HG02798 (cell line): ENCODE data around the gene WRNIP1.
"Not testable (repeated sequence)": the region's sequence is repeated elsewhere in the genome, so short reads cannot be mapped to it uniquely, and the experiment has no call there.

Experiments used
- ATAC-seq: cut with Tn5 transposase; IDR thresholded peaks from one replicate; pipeline ENCODE4 v1.9.1; 2021; ENCODE audit warnings: mild to moderate bottlenecking; ENCODE audit not compliant: unreplicated experiment, poor library complexity

WRNIP1 gene

DNA sequence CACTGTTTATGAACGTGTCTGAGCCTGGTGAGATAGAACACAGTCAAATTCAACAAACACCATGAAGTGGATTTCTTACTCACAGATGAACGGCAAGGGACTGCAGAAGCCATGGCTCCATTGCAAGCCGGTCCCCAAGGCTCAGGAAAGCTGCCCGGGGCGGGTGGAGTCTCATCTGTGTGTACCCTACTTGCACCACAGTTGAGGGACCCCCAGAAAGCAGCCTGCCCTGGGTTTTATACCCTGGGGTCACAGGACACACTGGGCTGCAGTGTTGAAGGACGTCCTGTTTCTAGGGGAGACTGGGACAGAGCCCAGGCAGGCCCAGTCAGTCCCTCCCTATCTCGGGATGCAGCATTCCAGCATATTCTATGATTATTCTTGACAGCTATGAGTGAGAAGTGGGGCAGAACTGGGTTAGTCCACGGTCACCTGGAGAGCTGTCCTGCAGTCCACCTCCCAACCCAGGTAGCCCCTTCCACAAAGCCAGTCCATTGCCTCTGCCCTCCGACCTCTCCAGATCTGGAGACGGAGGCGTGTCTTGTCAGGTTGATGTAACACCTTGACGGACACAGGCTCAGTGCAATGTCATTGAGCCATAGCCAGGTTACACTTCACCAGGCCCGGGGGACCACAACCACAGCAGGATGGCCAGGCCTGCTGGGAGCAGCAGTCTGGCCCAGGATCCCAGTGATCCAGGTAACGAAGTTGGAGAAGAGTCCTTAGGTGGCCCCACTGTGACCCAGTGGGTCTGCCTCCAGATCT lies 35.5 kb downstream of the WRNIP1 start:
- no peak for ATAC-seq

DNA sequence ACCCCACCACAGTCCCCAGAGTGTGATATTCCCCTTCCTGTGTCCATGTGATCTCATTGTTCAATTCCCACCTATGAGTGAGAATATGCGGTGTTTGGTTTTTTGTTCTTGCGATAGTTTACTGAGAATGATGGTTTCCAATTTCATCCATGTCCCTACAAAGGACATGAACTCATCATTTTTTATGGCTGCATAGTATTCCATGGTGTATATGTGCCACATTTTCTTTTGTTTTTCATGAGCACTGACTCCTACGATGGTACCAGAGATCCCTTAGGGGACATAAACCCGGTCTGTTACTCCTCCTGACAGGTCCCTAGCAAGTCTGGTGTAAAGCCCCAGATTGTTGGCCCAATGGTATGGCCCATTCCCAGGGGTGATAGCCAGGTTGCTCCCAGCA lies 36.5 kb downstream of the WRNIP1 start:
- ATAC-seq, result not testable (repeated sequence)

DNA sequence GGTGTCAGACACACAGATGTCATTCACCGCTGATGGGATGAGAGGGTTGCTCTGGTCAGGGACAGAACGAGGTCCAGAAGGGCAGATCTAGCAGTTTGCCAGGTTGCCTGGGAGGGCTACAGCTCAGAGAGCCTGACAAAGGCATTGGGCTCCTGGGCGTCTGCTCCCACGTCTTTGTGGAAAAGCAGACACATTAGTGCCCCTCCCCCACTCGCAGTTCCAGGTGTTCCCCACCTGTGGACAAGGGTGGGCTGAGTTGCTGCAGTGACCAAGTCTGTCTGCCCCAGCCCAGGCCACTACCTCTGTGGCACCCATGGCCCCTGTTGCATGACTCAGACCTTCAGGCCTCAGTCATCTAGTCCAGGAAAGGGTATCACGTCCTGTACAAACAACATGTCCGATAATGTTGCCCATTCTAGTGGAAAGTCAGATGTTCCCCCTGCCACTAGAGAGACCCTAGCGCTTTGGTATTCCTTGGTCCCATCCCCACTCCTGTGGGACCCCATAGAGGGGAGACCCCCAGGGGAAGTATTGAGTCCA lies 37.4 kb downstream of the WRNIP1 start:
- no peak for ATAC-seq

DNA sequence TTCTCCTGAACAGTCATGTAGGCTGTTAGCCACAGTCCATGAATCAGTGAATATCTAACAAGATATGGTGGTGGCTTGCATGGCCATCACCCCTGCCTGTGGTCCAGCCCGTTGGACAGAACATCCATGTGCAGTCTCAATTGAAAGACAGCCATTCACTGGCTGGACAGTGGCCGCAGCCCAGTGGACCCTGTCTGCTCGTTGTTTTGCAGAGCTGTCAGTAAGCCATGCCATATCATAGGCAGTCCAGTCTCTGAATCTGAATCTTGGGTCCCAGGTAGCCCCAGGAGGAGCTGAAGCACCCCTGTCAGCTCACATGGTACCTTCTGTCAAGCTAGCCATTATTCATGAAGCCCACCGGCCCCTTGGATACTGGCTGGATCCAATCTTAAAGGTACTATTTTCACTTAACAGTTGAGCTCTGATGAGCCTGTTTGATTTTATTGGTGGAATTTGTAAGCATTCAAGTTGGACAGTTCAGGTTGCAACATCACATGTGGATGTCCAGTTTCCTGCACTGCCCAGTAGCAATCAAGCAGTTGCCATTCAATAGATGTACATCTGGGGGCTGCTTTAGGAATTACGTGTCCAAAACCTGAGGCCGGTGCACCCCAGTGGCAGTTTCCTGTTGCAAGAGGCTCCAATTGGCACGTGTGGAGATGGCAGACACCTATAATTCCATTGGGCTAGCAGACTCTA lies 38.7 kb downstream of the WRNIP1 start:
- ATAC-seq, result no peak

DNA sequence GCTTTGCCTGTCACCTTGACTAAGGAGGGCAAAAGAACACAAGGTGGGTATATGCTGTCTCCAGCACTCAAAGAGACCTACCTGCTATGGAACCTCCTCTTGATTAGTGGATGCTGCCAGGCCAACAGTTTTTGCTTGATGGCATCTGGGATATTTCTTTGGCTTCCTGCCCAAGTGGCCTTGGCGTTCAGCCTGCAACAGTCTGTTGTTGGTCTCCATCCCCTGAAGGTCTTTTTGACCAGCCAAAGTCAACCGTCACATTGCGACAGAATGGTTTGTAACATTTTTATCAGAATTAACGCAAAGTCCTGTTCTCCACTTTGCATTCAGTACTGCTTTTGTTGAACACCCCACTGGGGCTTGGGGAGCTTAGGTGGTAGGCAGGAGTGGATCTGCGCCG lies 39.3 kb downstream of the WRNIP1 start:
- ATAC-seq, result no peak

DNA sequence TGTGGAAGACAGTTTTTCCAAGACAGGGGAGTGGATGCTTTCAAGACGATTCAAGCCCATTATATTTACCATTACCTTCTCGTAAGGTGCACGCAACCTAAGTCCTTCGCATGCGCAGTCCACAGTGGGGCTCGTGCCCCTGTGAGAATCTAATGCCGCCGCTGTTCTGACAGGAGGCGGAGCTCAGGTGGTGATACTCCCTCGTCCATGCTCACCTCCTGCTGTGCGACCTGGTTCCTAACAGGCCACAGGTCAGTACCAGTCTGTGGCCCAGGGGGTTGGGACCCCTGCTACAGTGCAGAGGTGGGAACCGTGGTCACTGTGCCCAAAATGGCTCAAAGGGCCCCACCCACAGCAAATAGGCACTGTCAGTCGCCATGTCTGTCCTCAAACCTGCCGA lies 39.8 kb downstream of the WRNIP1 start:
- ATAC-seq, result no peak

DNA sequence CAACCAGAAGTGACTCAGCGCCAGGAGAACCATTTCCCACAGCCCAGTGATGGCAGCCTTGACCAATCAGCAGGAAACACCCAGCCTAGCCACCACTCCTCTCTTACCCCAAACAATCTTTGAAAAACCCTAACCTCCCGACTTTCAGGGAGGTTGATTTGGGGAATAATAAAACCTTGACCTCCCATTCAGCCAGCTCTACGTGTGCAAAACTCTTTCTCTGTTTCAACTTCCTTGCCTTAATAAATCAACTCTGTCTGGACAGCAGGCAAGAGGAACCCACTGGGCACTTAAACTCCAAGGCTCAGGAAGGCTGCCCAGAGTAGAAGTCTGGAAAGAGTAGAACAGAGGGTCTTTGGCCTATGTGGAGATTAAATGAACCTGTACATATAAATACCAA lies 41.5 kb downstream of the WRNIP1 start:
- no peak for ATAC-seq

DNA sequence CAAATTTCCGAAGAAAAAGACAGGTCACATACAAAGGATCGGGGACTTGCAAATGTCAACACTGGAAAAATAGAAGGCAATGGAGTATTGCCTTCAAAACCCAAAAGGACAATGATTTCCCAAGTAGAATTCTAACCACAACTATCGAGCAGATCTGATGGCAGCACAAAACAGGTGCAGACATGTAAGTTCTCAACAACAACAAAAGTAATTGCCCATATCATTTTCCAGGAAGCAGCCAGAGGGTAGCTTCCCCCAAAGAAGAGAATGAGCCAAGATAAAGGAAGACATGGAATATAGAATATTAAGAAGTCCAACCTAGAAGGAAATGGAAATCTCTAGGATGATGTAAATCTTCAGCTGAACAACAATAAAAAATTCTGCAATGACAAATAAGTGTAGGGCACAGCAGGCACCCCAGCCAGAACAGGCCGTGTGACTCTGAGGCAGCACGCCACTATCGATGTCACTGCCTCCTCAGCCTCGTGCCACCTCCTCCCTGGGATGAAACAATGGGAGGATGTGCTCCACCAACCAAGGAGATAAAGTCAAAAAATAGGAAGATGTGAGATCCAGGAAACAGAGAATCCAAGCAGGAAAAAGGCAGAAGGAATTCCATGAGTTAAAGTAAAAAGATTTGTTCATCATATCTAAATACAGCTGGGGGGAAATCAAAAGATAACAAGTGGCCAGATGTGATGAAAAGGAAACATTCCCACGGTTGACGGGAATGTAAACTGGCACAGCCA lies 42.3 kb downstream of the WRNIP1 start:
- no peak for ATAC-seq

DNA sequence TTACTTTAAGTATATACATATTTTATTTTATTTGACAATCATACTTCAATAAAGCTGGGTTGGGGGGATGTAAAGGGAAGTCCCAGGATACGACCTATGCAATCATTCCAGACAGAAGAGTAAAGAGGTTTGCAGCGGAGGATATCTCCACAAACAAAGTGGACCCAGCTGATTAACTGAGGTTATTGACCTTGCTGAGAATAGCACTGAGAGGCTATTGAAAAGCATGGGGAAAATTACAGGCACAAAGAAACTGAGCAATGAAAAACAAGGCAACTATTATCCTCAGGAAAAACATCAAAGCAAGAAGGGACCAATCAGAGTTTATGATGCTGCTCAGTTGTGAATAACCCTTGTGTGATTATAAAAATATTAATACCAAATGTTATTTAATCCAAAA lies 43.8 kb downstream of the WRNIP1 start:
- ATAC-seq, result no peak

DNA sequence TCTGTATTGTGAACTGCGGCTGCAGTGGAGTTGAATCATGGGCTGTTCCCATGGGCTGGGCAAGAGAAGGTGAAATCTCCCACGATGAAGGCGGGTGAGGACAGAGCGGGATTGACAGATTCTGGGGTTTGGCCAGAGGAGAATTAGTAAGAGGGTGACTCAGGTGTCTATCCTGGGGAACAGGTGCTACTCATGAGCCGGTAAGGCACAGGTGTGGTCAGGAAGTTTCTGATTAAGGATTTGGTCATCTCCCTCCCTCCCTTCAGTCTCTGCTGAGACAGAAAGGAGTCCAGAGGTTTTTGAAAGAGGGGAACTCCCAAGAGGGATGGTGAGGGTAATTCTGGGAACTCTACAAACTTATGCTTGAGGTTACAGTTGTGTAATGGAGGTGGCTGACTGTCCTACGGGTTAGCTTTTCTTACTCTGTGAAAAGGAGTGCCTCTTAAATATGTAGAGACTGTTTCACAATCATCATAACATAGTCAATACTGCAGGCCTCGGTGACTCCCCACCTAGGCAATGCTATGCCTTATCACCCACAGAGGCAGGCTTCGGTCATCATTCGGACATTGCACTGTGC lies 45.0 kb downstream of the WRNIP1 start:
- ATAC-seq, result no peak

DNA sequence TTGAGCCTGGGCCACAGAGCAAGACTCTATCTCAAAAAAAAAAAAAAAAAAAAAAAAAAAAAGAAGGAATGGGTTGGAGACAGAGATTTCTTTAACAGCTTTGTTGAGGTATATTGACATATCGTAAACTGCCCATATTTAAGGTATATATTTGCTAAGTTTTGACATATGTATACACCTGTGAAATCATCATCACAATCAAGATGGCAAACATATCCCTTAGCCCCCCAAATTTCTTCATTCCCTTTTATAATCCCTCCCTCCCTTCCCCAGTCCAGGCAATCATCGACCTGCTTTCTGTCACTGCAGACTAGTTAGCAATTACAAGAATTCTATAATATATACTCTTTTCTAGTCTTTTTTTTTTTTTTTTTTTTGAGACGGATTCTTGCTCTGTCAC lies 47.5 kb downstream of the WRNIP1 start:
- ATAC-seq, result no peak

DNA sequence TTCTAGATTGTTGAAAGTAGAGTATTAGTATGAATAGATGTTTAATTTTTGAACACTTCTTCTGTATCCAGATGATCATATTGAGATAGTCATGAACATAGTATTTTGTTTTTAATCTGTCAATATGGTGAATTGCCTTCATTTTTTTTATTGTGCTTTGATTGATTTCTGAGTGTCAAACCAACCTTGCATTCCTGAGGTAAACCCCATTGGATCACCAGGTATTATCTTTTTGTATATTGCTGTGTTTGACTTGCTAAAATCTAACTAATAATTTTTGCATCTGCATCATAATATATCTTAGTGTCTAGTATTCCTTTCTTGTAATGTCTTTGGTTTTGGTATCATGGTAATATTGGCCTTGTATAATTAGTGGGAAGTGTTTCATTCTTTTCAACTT lies 51.0 kb downstream of the WRNIP1 start:
- no peak for ATAC-seq

DNA sequence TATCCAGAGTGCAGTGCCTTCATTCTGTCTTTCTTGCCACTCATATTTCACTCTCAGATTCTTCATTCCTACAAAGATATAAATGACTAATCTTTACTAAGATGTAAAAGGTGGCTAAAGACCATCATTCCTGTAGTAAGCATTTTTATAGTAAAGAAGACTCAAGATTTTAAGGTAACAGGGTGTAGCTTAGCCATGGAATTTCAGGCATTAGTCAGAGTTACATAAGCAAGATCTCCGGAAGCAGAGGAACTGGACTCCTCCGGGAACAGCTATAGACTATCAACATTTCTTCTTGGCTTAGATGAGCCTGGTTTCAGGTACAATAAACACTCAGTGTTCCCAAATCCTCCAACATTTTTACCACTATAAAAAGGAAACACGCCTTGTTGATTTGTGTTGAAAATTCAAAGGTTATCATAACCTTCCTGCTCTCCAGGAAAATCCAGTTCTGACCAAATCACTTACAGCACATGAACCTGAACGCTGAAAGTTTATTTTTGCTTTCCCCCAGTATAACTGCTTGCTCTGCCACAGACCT lies 52.8 kb downstream of the WRNIP1 start:
- ATAC-seq, result no peak

DNA sequence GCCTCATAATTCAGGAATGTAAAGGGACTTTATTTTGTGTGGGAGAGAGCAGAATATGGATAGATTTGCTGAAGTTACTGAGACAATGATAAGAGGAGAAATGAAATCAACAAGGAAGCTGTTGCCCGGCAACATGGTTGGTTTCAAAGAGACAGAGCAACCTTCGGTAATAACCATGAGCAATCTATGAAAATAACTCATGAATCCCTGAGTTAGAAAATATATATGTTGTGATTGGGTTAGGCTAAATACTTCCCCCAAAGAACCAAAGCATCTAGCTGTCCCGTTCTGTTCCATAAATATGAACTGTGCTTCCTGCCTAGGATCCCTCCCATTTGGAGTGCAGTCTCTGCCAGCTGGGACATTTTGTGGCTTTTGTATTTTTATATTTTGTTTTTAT lies 53.4 kb downstream of the WRNIP1 start:
- no peak for ATAC-seq

DNA sequence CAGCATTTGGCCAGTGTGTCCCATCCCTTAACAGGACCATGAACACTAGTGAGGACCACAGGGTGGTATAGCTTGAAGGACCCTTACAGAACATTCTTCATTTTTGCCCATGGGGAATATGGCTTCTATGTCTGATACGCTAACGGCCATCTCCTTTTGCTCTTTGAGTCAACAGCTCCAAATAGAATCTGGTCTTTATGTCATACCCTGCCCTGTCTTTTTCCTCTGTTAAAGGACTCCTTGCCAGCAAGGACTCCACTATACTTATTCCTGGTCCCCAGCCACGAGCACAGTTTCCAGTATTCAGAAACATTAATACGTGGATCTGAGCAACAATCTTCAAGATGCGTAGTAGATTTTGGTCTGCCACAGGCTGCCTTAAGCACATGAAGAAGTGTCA lies 53.9 kb downstream of the WRNIP1 start:
- ATAC-seq, result no peak

DNA sequence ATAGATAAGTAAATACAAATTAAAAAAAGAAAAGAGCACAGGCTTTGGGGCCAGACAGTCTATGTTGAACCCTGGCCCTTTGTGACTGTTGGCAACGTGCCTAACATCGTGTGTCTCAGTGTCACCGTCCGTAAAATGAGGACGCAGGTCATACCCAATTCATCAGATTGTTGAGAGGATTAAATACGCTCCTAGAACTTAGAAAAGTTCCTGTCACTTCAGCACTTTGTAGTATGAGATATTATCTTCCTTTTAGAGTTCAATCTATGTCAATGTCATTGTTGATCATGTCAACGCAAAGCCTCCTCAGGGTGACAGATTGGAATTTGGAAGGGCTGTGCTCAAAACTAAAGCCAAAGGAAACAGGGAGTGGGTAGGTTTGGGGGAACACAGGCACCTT lies 54.8 kb downstream of the WRNIP1 start:
- no peak for ATAC-seq

DNA sequence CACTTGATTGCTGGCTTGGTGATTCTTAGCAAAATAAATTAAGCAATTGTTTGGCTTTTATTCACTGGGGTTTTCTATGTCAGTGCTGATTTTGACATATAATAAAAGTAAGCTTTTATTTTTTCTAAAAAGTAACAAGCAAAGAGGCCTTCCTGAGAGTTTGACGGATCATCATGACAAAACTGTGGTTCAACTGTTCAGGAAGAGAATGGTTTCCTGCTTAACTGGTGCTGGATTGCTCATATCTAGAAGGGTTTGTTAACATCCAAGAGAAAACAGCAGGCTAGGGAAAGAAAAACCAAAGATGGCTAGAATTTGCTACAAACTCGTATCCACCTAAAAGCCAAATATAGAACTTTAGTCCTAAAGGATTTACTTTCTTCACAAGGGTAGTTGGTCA lies 55.2 kb downstream of the WRNIP1 start:
- no peak for ATAC-seq

DNA sequence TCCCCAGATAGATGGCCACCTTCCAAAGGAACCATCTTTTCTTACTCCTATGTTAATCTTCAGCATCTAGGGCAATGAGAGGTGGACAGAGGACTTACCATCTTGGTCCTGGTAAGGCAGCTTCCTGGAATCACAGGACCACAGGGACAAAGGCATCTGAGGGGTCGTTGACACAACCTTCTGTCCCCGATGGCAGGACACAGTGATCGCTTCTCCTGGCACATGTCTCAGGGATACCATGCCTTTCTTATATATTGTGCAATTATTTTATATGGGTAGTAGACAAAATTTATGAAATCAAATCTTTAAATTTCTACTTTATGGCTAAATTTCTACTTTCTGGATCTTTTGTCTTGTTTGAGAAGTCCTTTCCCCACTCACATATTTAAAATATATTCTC lies 56.4 kb downstream of the WRNIP1 start:
- ATAC-seq, result no peak

DNA sequence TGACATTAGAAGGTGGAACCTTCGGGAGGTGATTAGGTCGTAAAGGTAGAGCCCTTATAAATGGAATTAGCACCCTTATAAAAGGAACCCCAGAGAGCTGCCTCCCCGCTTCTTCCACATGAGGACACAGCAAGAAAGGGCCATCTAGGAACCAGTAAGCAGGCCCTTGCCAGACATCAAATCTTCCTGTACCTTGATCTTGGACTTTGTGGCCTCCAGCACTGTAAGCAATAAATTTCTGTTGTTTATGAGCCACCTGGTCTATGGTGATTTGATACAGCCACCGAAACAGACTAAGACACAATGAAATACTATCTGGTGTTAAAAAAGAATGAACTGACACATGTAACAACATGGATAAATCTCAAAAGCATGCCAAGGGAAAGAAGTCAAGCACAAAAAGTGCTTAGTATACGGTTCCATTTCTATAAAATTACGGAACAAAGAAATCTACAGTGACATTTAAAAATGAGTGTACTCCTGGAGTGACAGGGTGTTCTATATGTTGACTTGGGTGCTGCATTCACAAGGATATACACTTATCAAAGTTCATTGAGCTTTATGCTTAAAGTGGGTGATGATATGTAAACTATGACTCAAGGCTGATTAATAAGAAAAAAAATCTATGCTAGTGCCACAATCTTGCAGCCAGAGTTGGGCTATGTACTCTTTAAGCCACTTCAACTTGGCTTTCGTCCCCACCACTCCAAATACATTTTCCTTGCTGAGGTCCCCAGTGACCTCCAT lies 58.1 kb downstream of the WRNIP1 start:
- ATAC-seq, result no peak

DNA sequence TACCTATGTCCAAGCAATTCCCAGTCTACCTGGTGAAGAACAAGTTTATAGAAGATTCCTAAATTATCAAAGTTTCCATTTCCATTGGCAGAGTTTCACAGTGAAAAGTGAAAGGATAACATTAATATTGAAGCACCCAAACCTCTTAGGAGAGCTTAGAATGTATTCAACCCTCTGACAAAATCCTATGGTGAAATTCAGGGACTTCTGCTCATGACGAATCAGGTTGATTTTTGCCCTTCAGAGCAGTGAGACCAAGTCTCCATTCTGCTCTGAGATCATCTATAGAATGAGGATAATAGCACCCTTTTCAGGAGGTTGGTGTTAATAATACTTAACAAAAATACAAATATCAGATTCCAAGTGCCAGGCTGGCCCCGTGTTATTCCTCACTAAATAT lies 60.9 kb downstream of the WRNIP1 start:
- ATAC-seq, result no peak
